HCT116 (cell line): Measurements from ENCODE around the gene PKDCC. TPM values are rescaled to one million over a fixed set of nuclear protein-coding genes. Genes with fewer than 3 reads are reported as not detected.
A peak's percentile ranks its signal among the peaks of the same experiment; 100 is the strongest.

ENCODE experiments used
- ATAC-seq: fragments of 200-7000 bp; cut with Tn5 transposase; 2 replicates; pipeline ENCODE4 v1.9.1; 2020; ENCODE audit warnings: mild to moderate bottlenecking, moderate library complexity
- Bru-seq: library from RNA; stranded (reverse); fragments of 400-500 nt; gene quantifications from one replicate; lab custom pipeline; 2021; lab: Mats Ljungman, UMichigan
- BruChase-seq, 2 experiments: library from RNA; stranded (reverse); fragments of 400-500 nt; gene quantifications; one replicate each; lab custom pipeline; 2021; lab: Mats Ljungman, UMichigan
- BruUV-seq: library from RNA; stranded (reverse); fragments of 400-500 nt; replicated peaks from 2 replicates; lab custom pipeline; 2021; lab: Mats Ljungman, UMichigan
- CTCF ChIA-PET: fragments of 300-600 bp; sonication (Branson Sonifier 250); formaldehyde crosslinking; loops from one replicate; lab custom pipeline; 2021; ENCODE audit warnings: antibody characterized with exemption; lab: Charles Lee
- POLR2A ChIA-PET: fragments of 300-600, 350-600 bp; sonication (Branson Sonifier 250); formaldehyde crosslinking; loops from one replicate; lab custom pipeline; 2021; ENCODE audit warnings: antibody characterized with exemption; lab: Charles Lee
- RAD21 ChIA-PET, 2 experiments: fragments of 300-600 bp; sonication (Branson Sonifier 250); formaldehyde crosslinking; loops; one replicate each; lab custom pipeline; 2023; ENCODE audit warnings: low total read pairs in 2 of 2; ENCODE audit not compliant: uncharacterized antibody in 2 of 2, unreplicated experiment in 2 of 2, low non-redundant PET in 1 of 2; lab: Charles Lee
- DNase-seq: peaks from one replicate; pipeline ENCODE4 v3.0.0-alpha.2; 2010; ENCODE audit warnings: low read depth, low spot score
- H2AFZ ChIP-seq: fragments of 200-600 bp; shearing (Covaris generic), sonication (generic); 2 replicates; pipeline ENCODE4 v1.6.1; 2017; ENCODE audit warnings: low read depth, mixed run types, mixed read lengths, antibody characterized with exemption, low read length; ENCODE audit not compliant: poor library complexity, severe bottlenecking
- H3K27ac ChIP-seq: 2 replicates; pipeline ENCODE4 v1.5.1; 2012; ENCODE audit warnings: low read depth, low read length
- H3K27me3 ChIP-seq: fragments of 200-600 bp; sonication (generic); 2 replicates; pipeline ENCODE4 v1.6.1; 2016; ENCODE audit warnings: mixed run types, low read length, mixed read lengths; ENCODE audit not compliant: insufficient read depth
- H3K36me3 ChIP-seq, 2 experiments: fragments of 200-500 bp in 1 of 2; fragments of 200-600 bp in 1 of 2; sonication (Bioruptor generic) in 1 of 2; sonication (generic) in 1 of 2; 2 replicates each; pipeline versions ENCODE4 v1.5.1 to v1.6.1; 2014 to 2016; ENCODE audit warnings: low read length in 2 of 2, inconsistent platforms in 1 of 2, mixed read lengths in 1 of 2, mixed run types in 1 of 2; ENCODE audit not compliant: insufficient read depth in 2 of 2, control insufficient read depth in 1 of 2
- H3K4me1 ChIP-seq, 2 experiments: fragments of 200-600 bp in 1 of 2; sonication (generic) in 1 of 2; 2 replicates each; pipeline versions ENCODE4 v1.5.1 to v1.6.1; 2012 to 2017; ENCODE audit warnings: low read length in 2 of 2, inconsistent platforms in 1 of 2, mild to moderate bottlenecking in 1 of 2, mixed read lengths in 1 of 2, mixed run types in 1 of 2, moderate library complexity in 1 of 2; ENCODE audit not compliant: insufficient read depth in 2 of 2, control insufficient read depth in 1 of 2
- H3K4me2 ChIP-seq: fragments of 200-600 bp; sonication (generic); 2 replicates; pipeline ENCODE4 v1.6.1; 2017; ENCODE audit warnings: mixed run types, low read length, mixed read lengths
- H3K4me3 ChIP-seq, 2 experiments: fragments of 200-600 bp in 1 of 2; sonication (generic) in 1 of 2; replicated peaks in 1 of 2; 2 replicates each; pipeline ENCODE4 v1.5.1; 2011 to 2016; ENCODE audit warnings: low read length in 2 of 2, control low read depth in 1 of 2, low read depth in 1 of 2, mild to moderate bottlenecking in 1 of 2, mixed read lengths in 1 of 2, mixed run types in 1 of 2
- H3K79me2 ChIP-seq: fragments of 200-600 bp; sonication (generic); 2 replicates; pipeline ENCODE4 v1.6.1; 2017; ENCODE audit warnings: mild to moderate bottlenecking, mixed run types, low read length, moderate library complexity, mixed read lengths; ENCODE audit not compliant: insufficient read depth
- H3K9ac ChIP-seq: fragments of 200-600 bp; sonication (generic); 2 replicates; pipeline ENCODE4 v1.6.1; 2016; ENCODE audit warnings: low read length, mixed read lengths
- H3K9me2 ChIP-seq: fragments of 200-600 bp; sonication (generic), shearing (Covaris generic); 2 replicates; pipeline ENCODE4 v1.6.1; 2017; ENCODE audit warnings: mixed run types, mild to moderate bottlenecking, moderate library complexity; ENCODE audit not compliant: insufficient read depth
- H3K9me3 ChIP-seq, 2 experiments: fragments of 200-500 bp in 1 of 2; fragments of 200-600 bp in 1 of 2; sonication (Bioruptor generic) in 1 of 2; sonication (generic) in 1 of 2; 2 replicates each; pipeline ENCODE4 v1.6.1; 2014 to 2017; ENCODE audit warnings: low read length in 2 of 2, mixed read lengths in 2 of 2, inconsistent platforms in 1 of 2, low read depth in 1 of 2, mild to moderate bottlenecking in 1 of 2, mixed run types in 1 of 2, moderate library complexity in 1 of 2; ENCODE audit not compliant: control insufficient read depth in 1 of 2, insufficient read depth in 1 of 2
- H4K20me1 ChIP-seq: fragments of 200-600 bp; sonication (generic), shearing (Covaris generic); 2 replicates; pipeline ENCODE4 v1.6.1; 2017; ENCODE audit warnings: mixed run types, mild to moderate bottlenecking, moderate library complexity; ENCODE audit not compliant: insufficient read depth
- ATF3 ChIP-seq: IDR thresholded peaks from 2 replicates; pipeline ENCODE4 v1.6.1; 2012
- CBX3 ChIP-seq: IDR thresholded peaks from 2 replicates; pipeline ENCODE4 v1.6.1; 2012; ENCODE audit warnings: low read depth
- CTCF ChIP-seq, 3 experiments: fragments of 200-600 bp in 1 of 3; sonication (generic) in 1 of 3; IDR thresholded peaks in 2 of 3; conservative IDR thresholded peaks in 1 of 3; 2 replicates each; pipeline ENCODE4 v1.5.1; 2012 to 2017; ENCODE audit warnings: low read depth in 2 of 3, low read length in 2 of 3, antibody characterized with exemption in 1 of 3, borderline replicate concordance in 1 of 3, control low read depth in 1 of 3, mild to moderate bottlenecking in 1 of 3, mixed read lengths in 1 of 3, mixed run types in 1 of 3, moderate library complexity in 1 of 3; ENCODE audit not compliant: insufficient read depth in 1 of 3
- ELF1 ChIP-seq: IDR thresholded peaks from 2 replicates; pipeline ENCODE4 v1.6.1; 2012; ENCODE audit warnings: low read depth, borderline replicate concordance
- JUND ChIP-seq: IDR thresholded peaks from 2 replicates; pipeline ENCODE4 v1.6.1; 2012
- MAX ChIP-seq: IDR thresholded peaks from 2 replicates; pipeline ENCODE4 v1.6.1; 2012
- POLR2A ChIP-seq: IDR thresholded peaks from 2 replicates; pipeline ENCODE4 v1.7.0; 2011; ENCODE audit warnings: borderline replicate concordance; ENCODE audit not compliant: insufficient read depth, insufficient read length; ENCODE audit errors: extremely low read depth
- SP1 ChIP-seq: IDR thresholded peaks from 2 replicates; pipeline ENCODE4 v1.6.1; 2012; ENCODE audit warnings: low read depth
- ZFX ChIP-seq: fragments of 450-650 bp; IDR thresholded peaks from 2 replicates; pipeline ENCODE4 v1.6.1; 2017
- ZNF274 ChIP-seq: fragments of 200-500 bp; sonication (Bioruptor generic); IDR thresholded peaks from 2 replicates; pipeline ENCODE4 v1.6.1; 2014; ENCODE audit warnings: mild to moderate bottlenecking, low read depth, low read length, inconsistent platforms
- intact Hi-C: fragments of 100-400 bp; cut with micrococcal nuclease; formaldehyde crosslinking; loops from 2 replicates; pipeline ENCODE4 v1.10.0; 2022
- long read RNA-seq: library from polyadenylated mRNA; unstranded; transcript quantifications from one replicate; pipeline ENCODE4 v2.0.0, GENCODE V29; 2021; ENCODE audit not compliant: unreplicated experiment
- polyA plus RNA-seq: library from polyadenylated mRNA; unstranded; fragments of >200 nt; gene quantifications from 2 replicates; pipeline ENCODE4 v1.2.1, GENCODE V29; 2012; ENCODE audit warnings: missing spikeins
- total RNA-seq: library from RNA; stranded (reverse); gene quantifications from one replicate; pipeline ENCODE4 v1.2.1, GENCODE V29; 2021; ENCODE audit not compliant: unreplicated experiment

PKDCC gene
- total RNA-seq (0.84 TPM), Bru-seq, nascent RNA (percentile 7 among the genes with signal in this experiment), BruChase-seq, experiment 1, labeled RNA remaining after a 6-hour chase (not detected), BruChase-seq, experiment 2, labeled RNA remaining after a 2-hour chase (not detected)
- 0.09 and 0.27 TPM in 2 replicates for polyA plus RNA-seq
- long read RNA-seq, result 0 reads

- Histone ChIP-seq H3K4me2 (peak within 1 kb of the TSS; percentile 41; the same call in 1 of the 2 replicates), H3K4me1 (no peaks in the 10 kb centered on the region), H3K9me2 (no peaks in the 10 kb centered on the region), H3K9ac (no peak within 1 kb of the TSS), H3K4me3 (no peak within 1 kb of the TSS), H3K27me3 (0 out of 2 replicates have a peak, but pooled peaks cover 3% of the 10 kb centered on the region), H3K36me3 (no peaks in the 10 kb centered on the region), H4K20me1 (no peaks in the 10 kb centered on the region), H2AFZ (no peak within 1 kb of the TSS), H3K79me2 (no peaks in the 10 kb centered on the region), H3K9me3 (no peaks in the 10 kb centered on the region), H3K27ac (no peak within 1 kb of the TSS)
- peak; percentile 95 for ATAC-seq
- intact Hi-C loops, result no loop called here
- ChIA-PET RAD21 (no interaction called here), CTCF (interaction anchor here (0.8 kb wide), 1 partner anchor 8 kb away, joined by 3 read pairs; no protein-coding TSS in a partner anchor), POLR2A (no interaction called here)
- DNase-seq, result no peak
- no TSS peak for BruUV-seq
- TF ChIP-seq SP1, result no peak
Observed at GRCh38 chr2:42047488-42048298, at the start of gene PKDCC. Gene PKDCC (plus strand): TSS chr2:42048021. CDS start chr2:42048200, 179 bp downstream.

- CTCF ChIA-PET, result no interaction called here
- TF ChIP-seq CBX3 (no peak), JUND (no peak), ZNF274 (no peak), ATF3 (no peak), ELF1 (no peak), CTCF (IDR thresholded peaks at IDR 0.05 in 2 of 3, conservative IDR thresholded peaks at IDR 0.05 in 1 of 3; ENCODE audit: borderline replicate concordance in 1 of 3, insufficient read depth in 1 of 3, low read depth in 2 of 3, low read length in 2 of 3) (no peak), POLR2A (no peak), MAX (no peak), ZFX (no peak)
Observed at GRCh38 chr2:41998186-41999127, 49.4 kb upstream of the PKDCC start.

More at GRCh38 chr2:41998186-41999127, 49.4 kb upstream of the PKDCC start:
- no peak overlapping the region for H3K9ac ChIP-seq
- ChIA-PET POLR2A (interaction anchor here (0.7 kb wide), 1 partner anchor 74 kb away, joined by 3 read pairs; no protein-coding TSS in a partner anchor), RAD21 (no interaction called here)
- no TSS peak for BruUV-seq
- H3K36me3 ChIP-seq, result no peaks in the 10 kb centered on the region
- no peaks in the 10 kb centered on the region for H4K20me1 ChIP-seq
- no peak overlapping the region for H3K27ac ChIP-seq
- no peaks in the 10 kb centered on the region for H3K4me1 ChIP-seq
- no peaks in the 10 kb centered on the region for H3K79me2 ChIP-seq
- H2AFZ ChIP-seq, result no peak overlapping the region
- intact Hi-C loops, result no loop called here
- H3K27me3 ChIP-seq, result no peaks in the 10 kb centered on the region; the same call in 1 of the 2 replicates
- no peaks in the 10 kb centered on the region for H3K9me2 ChIP-seq
- DNase-seq (no peak), ATAC-seq (no peak)
- no peak overlapping the region for H3K4me2 ChIP-seq
- no peak overlapping the region for H3K4me3 ChIP-seq
- H3K9me3 ChIP-seq, result no peaks in the 10 kb centered on the region
